Right ventricle myocardium inferior (tissue), 1 donor: ENCODE measurements around the gene TNFRSF12A. TPM values are rescaled to one million over a fixed set of nuclear protein-coding genes. Genes with fewer than 3 reads are reported as not detected.
A peak's percentile ranks its signal among the peaks of the same experiment; 100 is the strongest.

Experiments
- ATAC-seq: fragments of 200-7000 bp; cut with Tn5 transposase; one replicate; pipeline ENCODE4 v1.9.1; 2020; ENCODE audit warnings: mild to moderate bottlenecking, moderate library complexity
- DNase-seq: peaks from one replicate; pipeline ENCODE4 v3.0.0; 2021; ENCODE audit errors: missing footprints
- intact Hi-C: fragments of 100-400 bp; cut with DNase I; formaldehyde crosslinking; loops from one replicate; pipeline ENCODE4 v1.11.0; 2022
- long read RNA-seq: library from polyadenylated mRNA; unstranded; transcript quantifications from one replicate; pipeline ENCODE4 v2.0.0, GENCODE V29; 2021
- total RNA-seq: library from RNA; stranded (reverse); fragmentation: NEBNext Ultra II Directional; extraction: Animal tissue kit (Norgen Biotek cat#: 25700); gene quantifications from one replicate; pipeline ENCODE4 v1.2.1, GENCODE V29; 2021
- donor health status: DM: no; HTN: yes; CAD: no; lungs with severe emphysema.

The TNFRSF12A gene
- total RNA-seq, result 42.8 TPM
- long read RNA-seq, transcript TNFRSF12A-201 (4 exons, 1,033 nt), result major isoform, 30 of 38 reads
- long read RNA-seq, partial matches to known transcripts, result 1 of 38 reads
- long read RNA-seq, other reads (novel, unspliced or antisense), result 4 of 38 reads

GRCh38 chr16:3020247-3020603 lies at the start of gene TNFRSF12A:
Gene TNFRSF12A, plus strand, starts transcription at chr16:3020368. Its CDS starts 30 bp downstream, at chr16:3020398.
- intact Hi-C loops, result no loop called here
- peak; percentile 49 for ATAC-seq
- DNase-seq, result peak; percentile 93

GRCh38 chr16:2970563-2970962 lies 49.6 kb upstream of the TNFRSF12A start:
- intact Hi-C loops, result no loop called here
- DNase-seq, result no peak
- ATAC-seq, result no peak

GRCh38 chr16:2971134-2971984 lies 48.8 kb upstream of the TNFRSF12A start:
- intact Hi-C loops, result no loop called here
- DNase-seq (no peak), ATAC-seq (no peak)

- DNase-seq, result no peak
- intact Hi-C loops, result no loop called here
- ATAC-seq, result no peak
Measured at GRCh38 chr16:2971985-2972784, 48.0 kb upstream of the TNFRSF12A start.

- intact Hi-C loops, result no loop called here
- ATAC-seq (no peak), DNase-seq (no peak)
Measured at GRCh38 chr16:2973093-2973492, 47.1 kb upstream of the TNFRSF12A start.

GRCh38 chr16:2973605-2974318 lies 46.4 kb upstream of the TNFRSF12A start:
- ATAC-seq, result no peak
- intact Hi-C loops, result no loop called here
- DNase-seq, result no peak

- intact Hi-C loops, result no loop called here
- no peak for DNase-seq
- ATAC-seq, result no peak
Measured at GRCh38 chr16:2974319-2975056, 45.7 kb upstream of the TNFRSF12A start.

GRCh38 chr16:2975161-2975795 lies 44.9 kb upstream of the TNFRSF12A start:
- intact Hi-C loops, result no loop called here
- ATAC-seq (no peak), DNase-seq (no peak)

- ATAC-seq (no peak), DNase-seq (no peak)
- intact Hi-C loops, result no loop called here
Measured at GRCh38 chr16:2976201-2976600, 44.0 kb upstream of the TNFRSF12A start.

- ATAC-seq (no peak), DNase-seq (no peak)
- intact Hi-C loops, result no loop called here
Measured at GRCh38 chr16:2976673-2977072, 43.5 kb upstream of the TNFRSF12A start.

- no peak for DNase-seq
- no peak for ATAC-seq
- intact Hi-C loops, result no loop called here
Measured at GRCh38 chr16:2977440-2977839, 42.7 kb upstream of the TNFRSF12A start.

GRCh38 chr16:2979669-2980226 lies 40.4 kb upstream of the TNFRSF12A start:
- ATAC-seq, result no peak
- intact Hi-C loops, result no loop called here
- DNase-seq, result no peak

GRCh38 chr16:2980227-2981176 lies 39.7 kb upstream of the TNFRSF12A start, which contains the start of gene PKMYT1:
Gene PKMYT1, minus strand, starts transcription at chr16:2980446. Its CDS starts 789 bp downstream, at chr16:2979657.
- ATAC-seq (peak; percentile 96), DNase-seq (peak; percentile 95)
- intact Hi-C loops, result no loop called here

- ATAC-seq, result no peak
- intact Hi-C loops, result no loop called here
- no peak for DNase-seq
Measured at GRCh38 chr16:2981177-2981898, 38.8 kb upstream of the TNFRSF12A start.

GRCh38 chr16:2981899-2982250 lies 38.3 kb upstream of the TNFRSF12A start:
- intact Hi-C loops, result no loop called here
- DNase-seq, result no peak

GRCh38 chr16:2982402-2982801 lies 37.8 kb upstream of the TNFRSF12A start:
- intact Hi-C loops, result no loop called here
- ATAC-seq, result no peak
- DNase-seq, result no peak

More at GRCh38 chr16:2981899-2982250, 38.3 kb upstream of the TNFRSF12A start:
- ATAC-seq, result no peak
